ENCODE data around the gene FADD.

FADD gene

DNA sequence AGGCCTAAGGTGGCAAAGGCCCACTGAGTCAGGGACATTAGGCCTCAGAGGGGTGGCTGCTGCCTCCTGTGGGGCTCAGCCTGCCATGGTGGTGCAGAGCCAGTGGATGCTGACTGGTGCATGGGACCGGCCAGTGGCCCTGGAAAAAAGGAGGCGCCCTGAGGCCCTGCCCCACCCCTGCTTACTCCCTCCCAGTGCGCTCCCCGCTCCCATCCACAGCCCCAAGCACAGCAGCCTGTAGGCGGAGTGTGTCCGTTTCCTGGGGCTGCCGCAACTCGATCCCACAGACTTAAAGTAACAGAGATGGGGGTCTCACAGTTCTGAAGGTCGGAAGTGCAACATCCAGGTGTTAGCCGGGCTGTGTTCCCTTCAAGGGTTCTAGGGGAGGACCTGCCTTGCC is 38.4 kb upstream of the FADD start (continued):
- TF ChIP-seq PPARA (CRISPR knock-in tag; IDR thresholded peaks at IDR 0.05; ENCODE audit: borderline replicate concordance) (no peak), TCF4 (CRISPR knock-in tag; IDR thresholded peaks at IDR 0.05; ENCODE audit: borderline replicate concordance) (no peak), SNAI2 (CRISPR knock-in tag; IDR thresholded peaks at IDR 0.05) (no peak), ARNTL (CRISPR knock-in tag; IDR thresholded peaks at IDR 0.05; ENCODE audit: borderline replicate concordance, low read depth) (no peak), BACH2 (CRISPR knock-in tag; IDR thresholded peaks at IDR 0.05; ENCODE audit: borderline replicate concordance) (no peak)
- TF ChIP-seq, protein P1, sequence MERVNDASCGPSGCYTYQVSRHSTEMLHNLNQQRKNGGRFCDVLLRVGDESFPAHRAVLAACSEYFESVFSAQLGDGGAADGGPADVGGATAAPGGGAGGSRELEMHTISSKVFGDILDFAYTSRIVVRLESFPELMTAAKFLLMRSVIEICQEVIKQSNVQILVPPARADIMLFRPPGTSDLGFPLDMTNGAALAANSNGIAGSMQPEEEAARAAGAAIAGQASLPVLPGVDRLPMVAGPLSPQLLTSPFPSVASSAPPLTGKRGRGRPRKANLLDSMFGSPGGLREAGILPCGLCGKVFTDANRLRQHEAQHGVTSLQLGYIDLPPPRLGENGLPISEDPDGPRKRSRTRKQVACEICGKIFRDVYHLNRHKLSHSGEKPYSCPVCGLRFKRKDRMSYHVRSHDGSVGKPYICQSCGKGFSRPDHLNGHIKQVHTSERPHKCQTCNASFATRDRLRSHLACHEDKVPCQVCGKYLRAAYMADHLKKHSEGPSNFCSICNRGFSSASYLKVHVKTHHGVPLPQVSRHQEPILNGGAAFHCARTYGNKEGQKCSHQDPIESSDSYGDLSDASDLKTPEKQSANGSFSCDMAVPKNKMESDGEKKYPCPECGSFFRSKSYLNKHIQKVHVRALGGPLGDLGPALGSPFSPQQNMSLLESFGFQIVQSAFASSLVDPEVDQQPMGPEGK (CRISPR knock-in tag; IDR thresholded peaks at IDR 0.05; ENCODE audit: borderline replicate concordance): no peak
- TF ChIP-seq, protein P2, sequence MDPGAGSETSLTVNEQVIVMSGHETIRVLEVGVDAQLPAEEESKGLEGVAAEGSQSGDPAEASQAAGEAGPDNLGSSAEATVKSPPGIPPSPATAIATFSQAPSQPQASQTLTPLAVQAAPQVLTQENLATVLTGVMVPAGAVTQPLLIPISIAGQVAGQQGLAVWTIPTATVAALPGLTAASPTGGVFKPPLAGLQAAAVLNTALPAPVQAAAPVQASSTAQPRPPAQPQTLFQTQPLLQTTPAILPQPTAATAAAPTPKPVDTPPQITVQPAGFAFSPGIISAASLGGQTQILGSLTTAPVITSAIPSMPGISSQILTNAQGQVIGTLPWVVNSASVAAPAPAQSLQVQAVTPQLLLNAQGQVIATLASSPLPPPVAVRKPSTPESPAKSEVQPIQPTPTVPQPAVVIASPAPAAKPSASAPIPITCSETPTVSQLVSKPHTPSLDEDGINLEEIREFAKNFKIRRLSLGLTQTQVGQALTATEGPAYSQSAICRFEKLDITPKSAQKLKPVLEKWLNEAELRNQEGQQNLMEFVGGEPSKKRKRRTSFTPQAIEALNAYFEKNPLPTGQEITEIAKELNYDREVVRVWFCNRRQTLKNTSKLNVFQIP (CRISPR knock-in tag; IDR thresholded peaks at IDR 0.05; ENCODE audit: borderline replicate concordance, low read depth): no peak

- TF ChIP-seq, protein P3, sequence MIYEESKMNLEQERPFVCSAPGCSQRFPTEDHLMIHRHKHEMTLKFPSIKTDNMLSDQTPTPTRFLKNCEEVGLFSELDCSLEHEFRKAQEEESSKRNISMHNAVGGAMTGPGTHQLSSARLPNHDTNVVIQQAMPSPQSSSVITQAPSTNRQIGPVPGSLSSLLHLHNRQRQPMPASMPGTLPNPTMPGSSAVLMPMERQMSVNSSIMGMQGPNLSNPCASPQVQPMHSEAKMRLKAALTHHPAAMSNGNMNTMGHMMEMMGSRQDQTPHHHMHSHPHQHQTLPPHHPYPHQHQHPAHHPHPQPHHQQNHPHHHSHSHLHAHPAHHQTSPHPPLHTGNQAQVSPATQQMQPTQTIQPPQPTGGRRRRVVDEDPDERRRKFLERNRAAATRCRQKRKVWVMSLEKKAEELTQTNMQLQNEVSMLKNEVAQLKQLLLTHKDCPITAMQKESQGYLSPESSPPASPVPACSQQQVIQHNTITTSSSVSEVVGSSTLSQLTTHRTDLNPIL (CRISPR knock-in tag; IDR thresholded peaks at IDR 0.05; ENCODE audit: low read depth): no peak
- TF ChIP-seq PPARA (CRISPR knock-in tag; IDR thresholded peaks at IDR 0.05; ENCODE audit: borderline replicate concordance) (no peak), ZNF70 (CRISPR knock-in tag; IDR thresholded peaks at IDR 0.05) (no peak), SNAI2 (CRISPR knock-in tag; IDR thresholded peaks at IDR 0.05) (no peak), TCF4 (CRISPR knock-in tag; IDR thresholded peaks at IDR 0.05; ENCODE audit: borderline replicate concordance) (no peak), ZC3H10 (CRISPR knock-in tag; IDR thresholded peaks at IDR 0.05) (no peak), ZNF8 (CRISPR knock-in tag; IDR thresholded peaks at IDR 0.05) (no peak), GLIS3 (CRISPR knock-in tag; IDR thresholded peaks at IDR 0.05) (no peak)
- no peak for ATAC-seq
These were observed 36.0 kb upstream of the FADD start for GRCh38 chr11:70167120-70167519.

DNA sequence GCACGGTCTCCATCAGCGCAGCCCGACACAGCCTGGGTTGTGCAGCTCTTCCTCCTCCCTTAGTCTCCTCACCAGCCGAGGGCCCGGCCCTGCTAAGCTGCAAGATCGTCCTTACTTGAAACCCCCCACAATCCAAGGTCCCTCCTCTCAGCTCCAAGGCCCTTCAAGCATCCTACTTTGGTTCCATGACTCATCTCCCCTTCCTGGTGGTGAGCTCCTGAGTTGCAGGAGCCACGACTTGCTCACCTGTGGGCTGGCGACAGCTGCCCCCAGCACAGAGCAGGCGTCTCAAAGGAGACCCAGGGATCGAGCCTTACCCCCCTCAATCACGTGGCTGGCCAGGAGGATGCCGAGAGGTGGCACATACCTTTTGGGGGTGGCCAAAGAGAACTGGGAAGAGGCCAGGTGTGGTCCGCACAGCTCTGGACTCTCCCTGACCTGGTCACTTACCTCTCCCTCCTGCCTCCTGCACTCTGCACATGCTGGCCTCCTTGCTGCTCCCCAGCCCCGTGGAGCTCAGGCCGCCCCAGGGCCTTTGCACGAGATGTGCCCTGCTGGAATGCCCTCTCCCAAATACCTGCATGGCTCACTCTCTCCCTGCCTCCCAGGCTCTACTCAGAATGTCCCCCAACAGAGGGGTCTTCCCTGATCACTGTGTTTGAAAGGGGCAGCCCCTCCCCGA is 35.2 kb upstream of the FADD start:
- ATAC-seq: no peak
- TF ChIP-seq ZFP3 (CRISPR knock-in tag; IDR thresholded peaks at IDR 0.05): no peak
- no peak for TF ChIP-seq ZNF8 (CRISPR knock-in tag; IDR thresholded peaks at IDR 0.05)
- TF ChIP-seq, protein P4, sequence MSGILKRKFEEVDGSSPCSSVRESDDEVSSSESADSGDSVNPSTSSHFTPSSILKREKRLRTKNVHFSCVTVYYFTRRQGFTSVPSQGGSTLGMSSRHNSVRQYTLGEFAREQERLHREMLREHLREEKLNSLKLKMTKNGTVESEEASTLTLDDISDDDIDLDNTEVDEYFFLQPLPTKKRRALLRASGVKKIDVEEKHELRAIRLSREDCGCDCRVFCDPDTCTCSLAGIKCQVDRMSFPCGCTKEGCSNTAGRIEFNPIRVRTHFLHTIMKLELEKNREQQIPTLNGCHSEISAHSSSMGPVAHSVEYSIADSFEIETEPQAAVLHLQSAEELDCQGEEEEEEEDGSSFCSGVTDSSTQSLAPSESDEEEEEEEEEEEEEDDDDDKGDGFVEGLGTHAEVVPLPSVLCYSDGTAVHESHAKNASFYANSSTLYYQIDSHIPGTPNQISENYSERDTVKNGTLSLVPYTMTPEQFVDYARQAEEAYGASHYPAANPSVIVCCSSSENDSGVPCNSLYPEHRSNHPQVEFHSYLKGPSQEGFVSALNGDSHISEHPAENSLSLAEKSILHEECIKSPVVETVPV (CRISPR knock-in tag; IDR thresholded peaks at IDR 0.05): no peak
- TF ChIP-seq OSR1 (CRISPR knock-in tag; IDR thresholded peaks at IDR 0.05): no peak
- TF ChIP-seq TCF4 (CRISPR knock-in tag; IDR thresholded peaks at IDR 0.05; ENCODE audit: borderline replicate concordance): no peak
- no peak for TF ChIP-seq SNAI2 (CRISPR knock-in tag; IDR thresholded peaks at IDR 0.05)
- TF ChIP-seq RARB (CRISPR knock-in tag; IDR thresholded peaks at IDR 0.05): no peak
- TF ChIP-seq, protein P2 (CRISPR knock-in tag; IDR thresholded peaks at IDR 0.05; ENCODE audit: borderline replicate concordance, low read depth): no peak

DNA sequence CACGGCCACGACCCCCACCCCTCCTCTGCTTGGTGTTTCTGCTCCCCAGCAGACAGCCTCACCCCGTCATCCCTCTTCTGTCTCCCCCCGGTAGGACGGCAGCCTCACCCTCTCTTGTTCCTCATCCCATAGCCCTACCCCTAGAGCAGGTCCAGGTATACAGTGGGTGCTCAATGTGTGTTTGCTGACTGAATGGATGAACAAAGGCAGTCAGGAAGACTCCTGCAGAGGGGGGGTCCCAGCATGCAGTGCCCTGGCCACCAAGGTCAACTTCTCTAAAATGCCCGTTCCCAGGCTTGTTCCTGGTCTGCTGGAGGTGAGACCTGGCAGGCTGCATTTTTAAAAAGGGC is 34.7 kb upstream of the FADD start:
- ATAC-seq: no peak
- TF ChIP-seq CSDC2 (CRISPR knock-in tag; IDR thresholded peaks at IDR 0.05): no peak
- TF ChIP-seq SNAI2 (CRISPR knock-in tag; IDR thresholded peaks at IDR 0.05): no peak
- TF ChIP-seq TOX (CRISPR knock-in tag; IDR thresholded peaks at IDR 0.05; ENCODE audit: borderline replicate concordance): no peak
- no peak for TF ChIP-seq TCF4 (CRISPR knock-in tag; IDR thresholded peaks at IDR 0.05; ENCODE audit: borderline replicate concordance)
- TF ChIP-seq OSR1 (CRISPR knock-in tag; IDR thresholded peaks at IDR 0.05): no peak
- no peak for TF ChIP-seq ZNF8 (CRISPR knock-in tag; IDR thresholded peaks at IDR 0.05)
- TF ChIP-seq ESRRG (CRISPR knock-in tag; IDR thresholded peaks at IDR 0.05): no peak
- TF ChIP-seq, protein P4 (CRISPR knock-in tag; IDR thresholded peaks at IDR 0.05): no peak
- TF ChIP-seq ZC3H10 (CRISPR knock-in tag; IDR thresholded peaks at IDR 0.05): no peak
- no peak for TF ChIP-seq ZFP30 (CRISPR knock-in tag; IDR thresholded peaks at IDR 0.05)
- TF ChIP-seq PPARA (CRISPR knock-in tag; IDR thresholded peaks at IDR 0.05; ENCODE audit: borderline replicate concordance): no peak
- TF ChIP-seq, protein P2 (CRISPR knock-in tag; IDR thresholded peaks at IDR 0.05; ENCODE audit: borderline replicate concordance, low read depth): no peak
